C4-2B (cell line): ENCODE data around the gene MPHOSPH9.

Experiments
- H3K27ac ChIP-seq: fragments of 450-650 bp; 2 replicates; pipeline ENCODE4 v1.5.1; 2017
- CTCF ChIP-seq: fragments of 450-650 bp; conservative IDR thresholded peaks from 2 replicates; pipeline ENCODE4 v1.5.1; 2017; ENCODE audit warnings: mild to moderate bottlenecking
- ZFX ChIP-seq: fragments of 450-650 bp; IDR thresholded peaks from 2 replicates; pipeline ENCODE4 v1.6.1; 2017

MPHOSPH9 gene

GRCh38 chr12:123104809-123105208, 128.1 kb downstream of the MPHOSPH9 start:
- TF ChIP-seq ZFX (no peak), CTCF (no peak)
- H3K27ac ChIP-seq = no peak overlapping the region
